HEK293 (cell line): Measurements from ENCODE around the gene ZMYND10.

Experiments used
- GLI2 ChIP-seq: fragments of 450-650 bp; formaldehyde crosslinking; IDR thresholded peaks from 2 replicates; pipeline ENCODE4; 2017; ENCODE audit warnings: missing biosample characterization, missing genetic modification characterization, low read depth, borderline replicate concordance
- MYNN ChIP-seq: fragments of 450-650 bp; formaldehyde crosslinking; IDR thresholded peaks from 2 replicates; pipeline ENCODE4 v1.5.1; 2016; ENCODE audit warnings: missing biosample characterization, missing genetic modification characterization, borderline replicate concordance
- PATZ1 ChIP-seq: fragments of 450-650 bp; formaldehyde crosslinking; IDR thresholded peaks from 2 replicates; pipeline ENCODE4 v1.5.1; 2016; ENCODE audit warnings: missing biosample characterization, missing genetic modification characterization
- PRDM10 ChIP-seq: fragments of 450-650 bp; formaldehyde crosslinking; IDR thresholded peaks from 2 replicates; pipeline ENCODE4 v1.5.1; 2016; ENCODE audit warnings: missing biosample characterization, missing genetic modification characterization
- ZBTB11 ChIP-seq: fragments of 450-650 bp; formaldehyde crosslinking; conservative IDR thresholded peaks from 2 replicates; pipeline ENCODE4 v1.5.1; 2016; ENCODE audit warnings: low read depth, missing biosample characterization, missing genetic modification characterization
- ZBTB20 ChIP-seq: fragments of 450-650 bp; formaldehyde crosslinking; IDR thresholded peaks from 2 replicates; pipeline ENCODE4 v1.5.1; 2016; ENCODE audit warnings: missing biosample characterization, missing genetic modification characterization
- ZBTB21 ChIP-seq: fragments of 450-650 bp; formaldehyde crosslinking; IDR thresholded peaks from 2 replicates; pipeline ENCODE4 v1.5.1; 2017; ENCODE audit warnings: missing biosample characterization, missing genetic modification characterization
- ZFP69B ChIP-seq: fragments of 450-650 bp; formaldehyde crosslinking; IDR thresholded peaks from 2 replicates; pipeline ENCODE4 v1.5.1; 2016; ENCODE audit warnings: missing biosample characterization, missing genetic modification characterization
- ZNF112 ChIP-seq: fragments of 450-650 bp; formaldehyde crosslinking; IDR thresholded peaks from 2 replicates; pipeline ENCODE4 v1.5.0; 2017; ENCODE audit warnings: missing biosample characterization, missing genetic modification characterization
- ZNF266 ChIP-seq: fragments of 450-650 bp; formaldehyde crosslinking; IDR thresholded peaks from 2 replicates; pipeline ENCODE4 v1.5.1; 2016; ENCODE audit warnings: missing biosample characterization, missing genetic modification characterization, low read depth
- ZNF335 ChIP-seq: fragments of 450-650 bp; formaldehyde crosslinking; conservative IDR thresholded peaks from 2 replicates; pipeline ENCODE4 v1.5.1; 2016; ENCODE audit warnings: missing biosample characterization, missing genetic modification characterization
- ZNF350 ChIP-seq: fragments of 450-650 bp; formaldehyde crosslinking; IDR thresholded peaks from 2 replicates; pipeline ENCODE4 v1.5.0; 2017; ENCODE audit warnings: missing biosample characterization, mild to moderate bottlenecking, missing genetic modification characterization
- ZNF529 ChIP-seq: fragments of 450-650 bp; formaldehyde crosslinking; IDR thresholded peaks from 2 replicates; pipeline ENCODE4 v1.5.1; 2017; ENCODE audit warnings: missing genetic modification characterization, missing biosample characterization; ENCODE audit not compliant: insufficient replicate concordance
- ZNF561 ChIP-seq: fragments of 450-650 bp; IDR thresholded peaks from 2 replicates; pipeline ENCODE4 v1.5.1; 2018; ENCODE audit warnings: missing biosample characterization, missing genetic modification characterization, borderline replicate concordance
- ZNF580 ChIP-seq: fragments of 450-650 bp; formaldehyde crosslinking; IDR thresholded peaks from 2 replicates; pipeline ENCODE4 v1.5.1; 2016; ENCODE audit warnings: missing biosample characterization, missing genetic modification characterization
- ZNF610 ChIP-seq: fragments of 450-650 bp; formaldehyde crosslinking; IDR thresholded peaks from 2 replicates; pipeline ENCODE4 v1.5.1; 2016; ENCODE audit warnings: missing biosample characterization, missing genetic modification characterization, borderline replicate concordance
- TF ChIP-seq, protein P1 (sequence below): fragments of 450-650 bp; formaldehyde crosslinking; conservative IDR thresholded peaks from 2 replicates; pipeline ENCODE4 v1.5.1; 2016; ENCODE audit warnings: low read depth, missing biosample characterization, missing genetic modification characterization
- TF ChIP-seq, protein P2 (sequence below): fragments of 450-650 bp; formaldehyde crosslinking; IDR thresholded peaks from 2 replicates; pipeline ENCODE4 v1.5.1; 2017; ENCODE audit warnings: missing biosample characterization, missing genetic modification characterization
- TF ChIP-seq, protein P3 (sequence below): fragments of 450-650 bp; formaldehyde crosslinking; IDR thresholded peaks from 2 replicates; pipeline ENCODE4 v1.5.1; 2016; ENCODE audit warnings: missing biosample characterization, missing genetic modification characterization

ZMYND10 gene

DNA sequence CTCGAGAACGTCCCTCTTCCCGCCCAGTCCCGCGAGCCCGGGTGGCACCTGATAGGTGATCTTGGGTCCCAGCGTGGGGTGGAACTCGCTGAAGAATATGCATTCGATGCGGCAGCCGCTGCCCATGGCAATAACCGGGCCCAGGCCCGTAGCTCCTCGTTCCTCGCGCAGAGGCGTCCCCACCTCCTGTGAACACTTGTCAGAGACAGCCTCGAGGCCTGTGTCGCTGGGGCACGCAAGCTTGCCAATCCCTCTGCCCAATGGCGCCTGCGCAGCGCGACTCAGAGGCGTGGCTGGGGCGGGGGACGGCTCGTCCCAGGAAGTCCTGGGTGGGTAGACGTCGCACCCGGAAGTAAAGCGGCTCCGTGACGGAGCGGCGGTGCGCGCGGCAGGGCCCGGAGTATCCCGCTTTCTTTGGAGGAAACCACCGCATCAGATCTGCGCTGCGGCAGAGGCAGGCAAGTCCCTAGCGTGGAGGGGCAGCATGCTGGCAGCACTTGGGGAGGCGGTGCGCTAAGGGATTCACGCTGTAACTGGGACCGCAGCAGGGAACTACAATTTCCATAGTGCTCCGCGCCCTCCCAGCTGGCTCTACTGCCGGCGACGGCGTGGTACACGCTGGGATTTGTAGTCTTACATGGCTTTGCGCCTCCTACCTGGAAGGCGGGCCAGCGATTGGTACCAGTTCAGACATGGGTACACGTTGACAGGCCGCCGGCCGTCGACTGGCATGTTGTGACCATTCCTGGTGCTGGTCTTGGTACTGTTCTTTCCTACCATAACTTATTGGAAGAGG is 5.2 kb upstream of the ZMYND10 start, which contains the start of the genes CYB561D2 and NPRL2 (continued):
- TF ChIP-seq, protein P1, sequence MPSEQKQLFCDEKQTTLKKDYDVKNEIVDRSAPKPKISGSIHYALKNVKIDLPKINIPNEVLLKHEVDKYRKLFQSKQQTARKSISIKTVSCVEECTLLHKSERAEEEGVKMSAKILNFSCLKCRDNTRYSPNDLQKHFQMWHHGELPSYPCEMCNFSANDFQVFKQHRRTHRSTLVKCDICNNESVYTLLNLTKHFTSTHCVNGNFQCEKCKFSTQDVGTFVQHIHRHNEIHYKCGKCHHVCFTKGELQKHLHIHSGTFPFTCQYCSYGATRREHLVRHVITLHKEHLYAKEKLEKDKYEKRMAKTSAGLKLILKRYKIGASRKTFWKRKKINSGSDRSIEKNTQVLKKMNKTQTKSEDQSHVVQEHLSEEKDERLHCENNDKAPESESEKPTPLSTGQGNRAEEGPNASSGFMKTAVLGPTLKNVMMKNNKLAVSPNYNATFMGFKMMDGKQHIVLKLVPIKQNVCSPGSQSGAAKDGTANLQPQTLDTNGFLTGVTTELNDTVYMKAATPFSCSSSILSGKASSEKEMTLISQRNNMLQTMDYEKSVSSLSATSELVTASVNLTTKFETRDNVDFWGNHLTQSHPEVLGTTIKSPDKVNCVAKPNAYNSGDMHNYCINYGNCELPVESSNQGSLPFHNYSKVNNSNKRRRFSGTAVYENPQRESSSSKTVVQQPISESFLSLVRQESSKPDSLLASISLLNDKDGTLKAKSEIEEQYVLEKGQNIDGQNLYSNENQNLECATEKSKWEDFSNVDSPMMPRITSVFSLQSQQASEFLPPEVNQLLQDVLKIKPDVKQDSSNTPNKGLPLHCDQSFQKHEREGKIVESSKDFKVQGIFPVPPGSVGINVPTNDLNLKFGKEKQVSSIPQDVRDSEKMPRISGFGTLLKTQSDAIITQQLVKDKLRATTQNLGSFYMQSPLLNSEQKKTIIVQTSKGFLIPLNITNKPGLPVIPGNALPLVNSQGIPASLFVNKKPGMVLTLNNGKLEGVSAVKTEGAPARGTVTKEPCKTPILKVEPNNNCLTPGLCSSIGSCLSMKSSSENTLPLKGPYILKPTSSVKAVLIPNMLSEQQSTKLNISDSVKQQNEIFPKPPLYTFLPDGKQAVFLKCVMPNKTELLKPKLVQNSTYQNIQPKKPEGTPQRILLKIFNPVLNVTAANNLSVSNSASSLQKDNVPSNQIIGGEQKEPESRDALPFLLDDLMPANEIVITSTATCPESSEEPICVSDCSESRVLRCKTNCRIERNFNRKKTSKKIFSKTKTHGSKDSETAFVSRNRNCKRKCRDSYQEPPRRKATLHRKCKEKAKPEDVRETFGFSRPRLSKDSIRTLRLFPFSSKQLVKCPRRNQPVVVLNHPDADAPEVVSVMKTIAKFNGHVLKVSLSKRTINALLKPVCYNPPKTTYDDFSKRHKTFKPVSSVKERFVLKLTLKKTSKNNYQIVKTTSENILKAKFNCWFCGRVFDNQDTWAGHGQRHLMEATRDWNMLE (tag by site-specific recombination) = peak; percentile 82
- peak; percentile 65; the same call in 1 of the 2 replicates for TF ChIP-seq ZBTB21 (tag by site-specific recombination)
- TF ChIP-seq ZNF561 = 0 out of 2 replicates have a peak, but pooled peaks have one; percentile 43
- peak; percentile 43; the same call in 1 of the 2 replicates for TF ChIP-seq PATZ1 (tag by site-specific recombination)
- TF ChIP-seq, protein P2, sequence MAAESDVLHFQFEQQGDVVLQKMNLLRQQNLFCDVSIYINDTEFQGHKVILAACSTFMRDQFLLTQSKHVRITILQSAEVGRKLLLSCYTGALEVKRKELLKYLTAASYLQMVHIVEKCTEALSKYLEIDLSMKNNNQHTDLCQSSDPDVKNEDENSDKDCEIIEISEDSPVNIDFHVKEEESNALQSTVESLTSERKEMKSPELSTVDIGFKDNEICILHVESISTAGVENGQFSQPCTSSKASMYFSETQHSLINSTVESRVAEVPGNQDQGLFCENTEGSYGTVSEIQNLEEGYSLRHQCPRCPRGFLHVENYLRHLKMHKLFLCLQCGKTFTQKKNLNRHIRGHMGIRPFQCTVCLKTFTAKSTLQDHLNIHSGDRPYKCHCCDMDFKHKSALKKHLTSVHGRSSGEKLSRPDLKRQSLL (tag by site-specific recombination) = 0 out of 2 replicates have a peak, but pooled peaks have one; percentile 24
- peak; percentile 96 for TF ChIP-seq ZNF335 (tag by site-specific recombination)
- TF ChIP-seq ZBTB11 (tag by site-specific recombination) = peak; percentile 96
- TF ChIP-seq PRDM10 (tag by site-specific recombination) = 0 out of 2 replicates have a peak, but pooled peaks have one; percentile 45
- no peak for TF ChIP-seq ZNF112
- no peak for TF ChIP-seq ZNF350
- TF ChIP-seq, protein P3, sequence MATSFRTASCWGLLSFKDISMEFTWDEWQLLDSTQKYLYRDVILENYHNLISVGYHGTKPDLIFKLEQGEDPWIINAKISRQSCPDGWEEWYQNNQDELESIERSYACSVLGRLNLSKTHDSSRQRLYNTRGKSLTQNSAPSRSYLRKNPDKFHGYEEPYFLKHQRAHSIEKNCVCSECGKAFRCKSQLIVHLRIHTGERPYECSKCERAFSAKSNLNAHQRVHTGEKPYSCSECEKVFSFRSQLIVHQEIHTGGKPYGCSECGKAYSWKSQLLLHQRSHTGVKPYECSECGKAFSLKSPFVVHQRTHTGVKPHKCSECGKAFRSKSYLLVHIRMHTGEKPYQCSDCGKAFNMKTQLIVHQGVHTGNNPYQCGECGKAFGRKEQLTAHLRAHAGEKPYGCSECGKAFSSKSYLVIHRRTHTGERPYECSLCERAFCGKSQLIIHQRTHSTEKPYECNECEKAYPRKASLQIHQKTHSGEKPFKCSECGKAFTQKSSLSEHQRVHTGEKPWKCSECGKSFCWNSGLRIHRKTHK (tag by site-specific recombination) = no peak
- no peak for TF ChIP-seq ZNF529 (tag by site-specific recombination)
- 0 out of 2 replicates have a peak, but pooled peaks have one; percentile 22 for TF ChIP-seq ZFP69B (tag by site-specific recombination)
- TF ChIP-seq ZNF266 (tag by site-specific recombination) = no peak
- peak; percentile 78; the same call in 1 of the 2 replicates for TF ChIP-seq ZBTB20 (tag by site-specific recombination)
- TF ChIP-seq GLI2 (tag by site-specific recombination) = no peak
- peak; percentile 77; the same call in 1 of the 2 replicates for TF ChIP-seq ZNF580 (tag by site-specific recombination)
- no peak for TF ChIP-seq MYNN (tag by site-specific recombination)
- TF ChIP-seq ZNF610 (tag by site-specific recombination) = peak; percentile 89
